HG02588 (cell line): ENCODE results near the gene SUGCT.
A peak's percentile ranks its signal among the peaks of the same experiment; 100 is the strongest.

Experiments
- ATAC-seq: cut with Tn5 transposase; IDR thresholded peaks from one replicate; pipeline ENCODE4 v1.9.1; 2021; ENCODE audit warnings: mild to moderate bottlenecking, moderate library complexity; ENCODE audit not compliant: unreplicated experiment

SUGCT gene

DNA sequence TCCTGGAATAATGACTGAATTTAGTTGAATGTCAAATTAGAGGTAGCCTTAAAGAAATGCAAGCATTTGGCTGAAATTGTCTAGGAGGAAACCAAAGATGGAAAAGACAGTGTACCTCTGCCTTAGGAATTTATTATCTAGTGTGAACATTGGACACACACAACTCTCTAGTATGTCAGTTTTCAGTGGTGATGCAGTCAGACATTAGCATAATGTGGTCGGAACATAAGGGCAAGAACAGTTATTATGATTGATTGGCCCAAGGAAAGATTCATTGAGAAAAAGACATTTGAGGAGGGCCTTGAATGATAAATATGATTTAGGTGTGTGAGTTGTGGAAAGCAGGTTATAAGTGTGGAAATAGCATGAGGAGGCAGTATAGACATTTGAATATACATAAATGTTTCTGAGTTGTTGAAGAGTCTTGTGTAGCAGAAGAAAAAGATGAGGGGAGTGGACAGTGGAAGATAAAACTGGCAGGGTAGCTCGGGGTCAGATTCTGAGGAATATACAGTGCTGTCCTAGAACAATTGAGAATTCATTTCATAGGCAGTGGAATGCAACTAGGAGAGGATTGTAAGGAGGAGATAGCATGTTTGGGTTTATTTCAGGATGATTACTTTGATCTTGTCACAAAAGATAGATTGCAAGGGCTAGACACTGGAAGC is 414.7 kb downstream of the SUGCT start:
- no peak for ATAC-seq

DNA sequence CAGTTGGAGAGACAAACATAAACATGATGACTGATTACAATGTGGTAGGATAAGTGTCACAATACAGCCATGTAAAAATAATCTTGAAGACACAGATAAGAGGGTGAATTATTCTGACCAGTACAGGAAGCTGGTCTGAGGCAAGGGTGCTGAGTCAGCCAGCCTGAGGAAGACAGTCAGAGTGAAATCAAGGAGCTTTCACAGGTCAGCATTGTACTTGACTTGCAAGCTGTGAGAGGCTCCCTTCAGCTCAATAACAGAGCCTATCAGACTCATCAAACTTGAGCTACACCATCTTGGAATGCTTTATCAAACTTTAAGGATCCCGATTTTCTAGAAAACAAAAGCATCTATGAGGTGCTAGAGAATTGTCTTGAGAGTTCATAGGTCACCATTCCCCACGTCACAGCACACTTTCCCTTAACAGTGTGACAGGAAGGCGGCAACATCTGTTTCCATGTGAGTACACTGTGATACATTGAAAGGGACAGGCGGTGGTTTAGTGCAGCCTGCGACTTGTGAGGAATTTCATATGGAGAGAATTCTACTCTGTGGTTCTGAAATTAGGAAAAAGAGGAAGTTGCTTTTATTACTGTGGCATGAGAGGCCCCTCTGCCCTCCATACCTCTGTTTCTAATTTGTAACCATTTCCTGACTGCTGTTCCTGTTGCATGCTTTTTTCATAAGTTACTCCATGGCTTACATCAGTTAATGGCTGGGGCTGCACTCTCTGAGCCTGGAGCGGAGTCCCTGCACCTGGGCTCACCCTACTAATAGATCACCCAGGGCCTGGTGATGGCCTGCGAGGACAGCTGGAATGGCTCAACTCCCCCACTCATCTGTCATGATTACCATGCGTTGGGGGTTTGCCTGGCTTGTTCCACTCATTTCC is 417.1 kb downstream of the SUGCT start:
- peak; percentile 77 for ATAC-seq

DNA sequence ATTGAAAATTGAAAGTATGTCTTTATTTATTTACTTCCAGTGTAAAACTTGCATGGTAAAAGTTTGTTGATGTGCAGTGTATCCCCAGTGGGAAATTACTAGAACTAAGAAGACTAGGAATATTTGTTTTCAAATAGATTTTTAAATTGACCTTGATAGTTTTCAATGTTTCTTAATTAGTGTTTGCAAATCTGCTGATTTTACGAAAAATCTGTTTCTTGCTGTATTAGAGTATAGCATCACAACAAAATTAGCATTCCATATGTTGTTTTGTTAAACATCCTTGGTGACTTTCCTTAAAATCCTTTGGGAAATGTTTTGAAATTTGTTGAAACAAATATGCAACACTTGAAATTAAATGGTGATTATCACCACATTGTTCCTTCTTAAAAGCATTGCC is 425.9 kb downstream of the SUGCT start:
- no peak for ATAC-seq

DNA sequence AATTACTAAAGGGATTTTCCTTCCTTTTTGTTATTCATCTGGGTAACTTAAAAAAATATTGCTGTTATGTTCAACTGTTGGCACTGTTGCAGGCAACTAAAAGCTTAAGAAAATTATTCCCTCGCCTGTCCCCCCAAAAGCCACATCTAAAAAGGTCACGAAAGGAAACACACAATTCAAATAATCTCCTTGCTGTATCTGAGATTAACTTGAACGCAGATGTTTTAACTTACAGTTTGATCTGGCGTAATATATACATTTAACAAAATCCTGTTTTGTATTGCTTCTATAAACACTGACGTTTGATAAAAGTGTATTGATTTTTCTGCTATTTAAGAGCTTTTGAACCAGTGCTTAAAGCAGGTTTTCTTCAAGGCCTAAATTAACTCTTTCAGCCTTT is 432.1 kb downstream of the SUGCT start:
- no peak for ATAC-seq

DNA sequence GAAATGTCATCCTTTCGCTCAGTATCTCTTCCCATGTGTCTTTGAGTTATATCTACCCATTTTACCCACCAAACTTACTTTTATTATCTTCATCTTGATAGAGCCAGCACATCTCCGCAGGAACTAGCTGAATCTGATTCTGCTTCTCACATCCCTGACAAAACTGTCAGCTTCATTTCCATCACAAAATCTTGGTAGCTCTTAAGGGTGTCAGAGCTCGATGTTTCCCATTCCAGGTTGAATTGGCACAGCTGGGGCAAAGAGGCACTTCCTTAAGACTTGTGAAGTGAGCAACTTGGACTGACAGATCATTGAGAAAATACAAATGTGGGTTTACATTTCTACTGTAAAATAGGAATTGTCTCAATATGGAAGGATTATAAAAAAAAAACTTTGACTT is 434.5 kb downstream of the SUGCT start:
- no peak for ATAC-seq

DNA sequence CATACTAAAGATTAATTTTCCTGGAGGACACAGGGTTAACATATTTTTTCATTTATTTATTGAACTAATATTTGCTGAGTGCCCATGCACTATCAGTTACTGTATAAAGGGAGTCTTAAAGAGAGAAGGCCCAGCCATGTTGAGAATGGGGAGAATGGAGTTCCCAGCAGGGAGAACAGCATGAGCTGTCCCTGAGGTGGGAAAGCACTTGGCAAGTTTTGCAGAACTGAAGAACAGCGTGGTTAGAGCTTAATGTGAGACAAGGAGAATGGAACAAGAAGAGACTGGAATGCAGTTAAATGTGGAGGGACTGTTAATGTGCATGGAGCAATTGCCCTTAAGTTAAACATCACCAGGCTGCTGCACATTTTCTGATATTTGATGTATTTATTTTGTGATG is 435.4 kb downstream of the SUGCT start:
- ATAC-seq: no peak

DNA sequence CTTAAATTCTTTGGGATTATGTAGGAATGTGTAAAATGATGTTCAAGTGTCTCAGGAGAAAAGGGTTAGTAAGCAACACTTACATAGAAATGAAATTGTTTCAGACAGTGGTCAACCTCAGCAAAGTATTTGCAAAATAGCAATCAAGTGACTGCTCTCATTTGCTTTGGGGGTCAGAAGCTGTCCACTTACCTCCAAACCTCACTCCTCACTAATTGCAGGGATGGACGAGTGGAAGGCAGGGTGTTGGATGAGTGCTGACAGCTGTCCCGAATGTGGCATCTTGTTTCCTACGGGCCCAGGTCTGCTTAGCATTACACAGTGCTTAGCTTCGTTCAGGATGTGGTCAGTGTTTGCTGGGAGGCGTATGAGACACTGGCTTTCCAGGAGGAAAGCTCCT is 437.0 kb downstream of the SUGCT start:
- no peak for ATAC-seq

DNA sequence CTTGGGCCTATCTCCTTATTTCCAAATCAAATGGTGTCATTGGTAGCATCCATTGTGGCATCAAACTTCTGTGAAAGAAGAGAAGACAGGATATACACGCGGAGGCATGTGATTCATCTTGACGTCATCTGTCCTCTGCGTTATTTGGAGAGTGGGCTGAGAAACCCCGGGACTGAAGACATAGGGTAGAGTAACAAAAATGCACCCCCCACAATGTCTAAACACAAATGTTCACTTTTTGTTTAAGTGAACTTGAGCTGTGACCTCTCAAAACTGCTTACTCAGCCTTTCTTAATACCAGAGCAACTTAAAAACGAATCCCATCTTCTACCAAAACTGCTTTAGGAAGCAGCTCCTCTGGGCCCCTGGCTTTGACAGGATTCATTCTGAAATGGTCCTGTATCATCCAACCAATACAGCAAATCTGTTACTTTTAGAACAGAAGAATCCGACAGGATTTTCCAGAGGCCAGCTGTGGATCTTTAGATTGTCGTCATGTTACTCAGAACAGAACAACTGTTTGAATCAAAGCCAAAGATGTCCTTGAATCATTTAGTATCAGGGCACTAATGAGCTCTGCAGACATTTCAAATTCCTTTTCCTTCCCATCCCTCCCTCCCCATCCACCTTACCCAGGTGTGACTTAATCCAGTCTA is 438.1 kb downstream of the SUGCT start:
- no peak for ATAC-seq

DNA sequence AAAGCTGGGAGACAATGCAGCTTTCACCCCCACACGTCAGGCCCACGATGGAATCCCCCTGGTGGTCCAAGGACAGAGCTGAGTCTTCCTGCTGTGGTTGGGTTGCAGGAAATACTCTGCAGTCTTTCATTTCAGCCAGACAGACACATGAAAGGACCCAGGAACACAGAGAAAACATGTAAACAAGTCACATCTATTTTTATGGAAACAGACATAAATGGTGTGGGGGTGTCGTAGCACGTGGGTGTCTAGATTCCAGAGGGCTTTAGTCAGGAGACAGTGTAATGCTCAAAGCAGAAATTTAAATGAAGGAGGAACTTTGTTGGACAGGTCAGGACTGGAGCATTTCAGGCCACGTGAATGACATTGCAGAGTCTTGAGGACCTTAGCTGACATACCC is 444.6 kb downstream of the SUGCT start:
- ATAC-seq: no peak

DNA sequence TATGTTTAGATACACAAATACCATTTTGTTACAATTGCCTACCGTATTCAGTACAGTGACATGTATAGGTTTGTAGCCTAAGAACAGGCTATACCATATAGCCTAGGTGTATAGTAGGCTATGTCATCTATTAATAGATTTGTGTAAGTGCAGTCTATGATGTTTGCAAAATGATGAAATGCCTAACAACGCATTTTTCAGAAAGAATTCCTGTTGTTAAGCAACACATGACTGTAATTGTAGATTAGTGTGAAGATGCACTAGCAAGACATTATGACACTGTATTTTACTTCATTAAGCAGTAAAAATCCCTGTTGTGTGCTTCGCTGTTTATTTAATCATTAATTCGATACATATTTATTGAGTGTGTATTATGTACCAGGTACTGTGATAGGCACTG is 446.0 kb downstream of the SUGCT start:
- no peak for ATAC-seq

DNA sequence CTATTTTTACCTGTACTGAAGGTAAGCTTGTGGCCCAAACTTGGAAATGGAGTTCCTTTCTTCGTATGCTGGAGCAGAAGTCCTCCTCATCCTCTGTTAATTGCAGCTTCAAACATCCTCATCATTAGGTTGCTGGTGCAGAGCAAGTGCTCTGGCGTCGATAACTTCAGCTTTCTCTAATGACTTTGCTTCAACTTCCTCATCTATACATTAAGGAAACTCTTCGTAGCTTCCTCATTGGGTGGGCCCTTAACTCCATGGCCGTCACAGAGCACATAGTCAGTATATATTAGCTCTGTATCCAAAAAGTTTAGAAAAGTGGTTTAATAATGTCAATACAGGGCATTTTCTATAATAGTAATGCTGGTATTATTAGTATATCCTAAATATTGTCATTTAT is 447.7 kb downstream of the SUGCT start:
- ATAC-seq: no peak

DNA sequence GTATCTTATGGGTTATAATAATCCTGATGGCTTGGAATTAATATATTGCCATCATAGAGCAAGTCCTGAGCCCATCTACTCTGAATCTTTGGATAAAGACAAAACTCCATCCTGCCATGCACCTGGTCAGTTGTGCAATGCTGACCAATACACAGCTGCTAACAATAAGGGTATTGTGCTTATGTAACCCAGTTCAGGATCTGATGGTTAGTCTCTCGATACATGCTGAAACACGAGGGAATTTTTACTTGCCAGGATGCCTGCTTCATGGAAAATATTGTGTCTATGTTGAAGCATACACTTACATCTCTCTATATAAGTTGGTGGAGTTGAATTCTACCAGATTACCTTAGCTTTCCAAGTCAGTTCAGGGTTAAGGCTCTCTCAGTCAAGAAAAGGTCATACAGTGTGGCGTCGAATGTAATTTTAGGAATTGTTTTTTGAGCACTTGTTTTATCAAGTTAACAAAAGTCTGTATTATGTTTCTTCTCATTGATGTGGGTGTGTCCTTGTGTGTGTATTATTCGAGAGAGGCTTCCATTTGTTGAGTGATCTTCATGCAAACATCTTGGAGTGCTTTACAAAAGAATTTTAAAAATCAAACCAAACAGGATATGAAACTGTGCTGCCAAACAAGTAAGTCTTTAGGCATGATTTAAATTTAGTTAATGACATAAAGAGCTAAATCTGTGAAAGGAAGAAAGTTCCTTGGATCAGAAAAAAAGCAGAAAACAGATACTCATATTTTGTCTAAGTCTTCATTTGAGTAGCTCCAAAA is 449.1 kb downstream of the SUGCT start:
- no peak for ATAC-seq

DNA sequence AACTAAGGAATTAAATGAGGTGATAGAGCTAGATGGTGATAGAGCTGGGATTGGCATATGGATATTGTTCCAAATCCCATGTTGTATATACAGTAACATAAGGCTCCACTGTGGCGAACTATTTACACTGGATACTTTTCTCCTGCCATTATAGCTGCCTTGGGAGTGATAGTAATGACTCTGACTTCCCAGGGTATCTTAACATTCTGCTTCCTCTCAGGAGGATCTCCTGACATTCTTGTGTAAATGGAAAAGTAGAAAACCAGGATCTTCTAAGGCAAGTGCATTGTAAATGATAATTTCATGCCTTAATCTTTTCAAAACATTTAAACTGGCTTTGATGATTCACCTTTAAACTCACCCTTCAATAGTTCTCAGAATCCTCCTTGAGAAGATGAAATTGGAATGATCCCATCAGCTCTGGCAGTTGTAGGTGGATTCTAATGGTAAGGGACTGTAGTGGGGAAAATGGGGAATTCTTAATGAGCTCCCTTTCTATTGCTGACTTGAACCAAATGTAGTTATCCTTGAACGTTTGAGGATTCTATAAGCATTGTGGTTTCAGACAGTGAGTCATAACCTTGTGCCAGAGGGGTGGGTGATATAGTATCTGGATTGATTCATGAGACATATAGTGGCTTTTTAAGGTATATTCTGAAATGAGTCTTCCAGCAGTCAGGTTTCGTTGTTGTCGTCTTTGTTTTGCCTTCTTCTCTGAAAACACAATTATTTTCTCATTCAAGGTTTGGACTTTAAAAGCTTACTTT is 450.0 kb downstream of the SUGCT start:
- ATAC-seq: no peak

DNA sequence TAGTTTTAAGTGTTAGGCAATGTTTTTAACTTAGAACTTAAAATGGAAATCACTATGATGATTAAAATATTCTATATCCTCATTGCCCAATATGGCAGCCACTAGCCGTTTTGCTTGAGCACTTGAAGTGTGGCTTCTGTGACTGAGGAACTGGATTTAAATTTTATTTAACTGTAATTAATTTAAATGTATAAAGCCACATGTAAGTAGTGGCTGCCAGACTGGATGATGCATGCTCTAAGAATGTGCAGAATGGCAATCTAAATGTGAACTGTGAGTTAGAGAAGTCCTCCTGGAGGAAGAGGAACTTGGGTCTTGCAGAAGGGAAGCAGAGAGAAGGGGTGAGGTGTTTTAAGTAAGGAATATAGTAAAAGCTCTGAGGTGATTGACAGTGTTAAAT is 451.4 kb downstream of the SUGCT start:
- no peak for ATAC-seq

DNA sequence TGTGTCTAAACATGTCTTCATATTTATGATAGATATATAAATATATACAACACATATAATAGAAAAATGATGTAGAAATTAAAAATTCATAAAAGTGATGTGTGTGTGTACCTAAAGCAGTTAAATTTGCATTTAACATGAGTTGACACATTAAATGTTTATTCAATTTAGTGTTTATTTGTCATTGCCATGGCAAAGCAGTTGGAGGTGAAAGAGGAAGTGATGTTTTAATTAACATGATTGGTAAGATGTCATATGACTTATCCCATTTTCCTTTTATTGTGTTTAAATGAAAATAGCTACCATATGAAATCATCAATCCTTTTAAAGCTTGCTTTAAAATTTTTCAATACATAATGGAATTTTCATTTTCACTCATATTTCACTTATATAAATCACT is 452.6 kb downstream of the SUGCT start:
- ATAC-seq: no peak

DNA sequence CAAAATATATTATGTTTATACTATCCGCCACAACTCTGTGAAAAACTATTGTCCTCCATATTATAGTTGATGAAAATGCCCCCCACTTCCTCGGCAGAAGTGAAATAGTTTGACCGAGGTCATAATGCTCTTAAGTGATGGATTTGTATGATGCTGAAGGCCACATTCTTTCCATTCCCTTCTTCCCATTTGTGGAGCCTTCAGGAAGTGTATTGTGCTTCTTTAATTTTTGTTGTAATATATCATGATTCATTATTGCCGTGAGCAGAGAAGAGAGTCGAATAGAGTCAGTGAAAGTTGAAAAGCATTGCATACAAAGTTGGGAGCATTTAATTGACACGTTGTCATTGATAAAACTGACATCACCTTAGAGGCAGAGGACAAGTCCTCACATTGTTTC is 460.3 kb downstream of the SUGCT start:
- no peak for ATAC-seq

DNA sequence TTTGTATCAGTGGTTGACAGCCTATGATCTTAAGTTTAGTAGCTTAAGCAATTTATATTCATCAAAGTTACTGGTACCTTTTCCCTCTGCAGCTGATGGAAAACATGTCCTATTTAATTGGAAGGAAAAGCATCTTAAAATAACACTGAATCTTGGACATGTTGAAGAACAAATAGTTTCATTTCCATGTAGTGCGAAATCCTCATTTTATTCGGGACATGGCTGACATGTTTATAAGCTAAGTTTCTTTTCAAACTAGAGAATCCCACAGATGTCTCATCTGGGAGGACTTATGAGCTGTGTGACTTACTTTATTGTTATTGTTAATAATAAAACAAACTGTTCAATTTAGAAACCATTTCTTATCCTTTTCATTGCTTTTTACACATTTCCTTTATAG is 461.0 kb downstream of the SUGCT start:
- no peak for ATAC-seq

DNA sequence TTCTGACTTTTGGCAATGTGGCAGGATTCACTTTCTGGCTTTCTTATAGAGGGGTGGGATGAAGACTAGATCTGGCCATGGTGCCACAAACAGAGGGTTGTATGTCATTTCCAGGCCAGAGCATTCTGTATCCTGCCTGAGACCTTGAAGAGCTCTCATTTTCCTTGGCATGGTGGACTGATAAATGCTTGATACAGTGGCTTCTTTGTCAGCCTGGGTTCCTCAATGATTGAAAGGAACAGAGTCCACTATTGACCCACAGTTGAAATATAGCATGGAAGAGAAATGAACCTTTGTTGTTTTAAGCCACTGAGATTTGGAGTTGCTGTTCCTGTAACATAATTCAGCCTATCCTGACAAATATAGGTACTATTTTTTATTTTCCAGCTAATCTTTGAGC is 462.7 kb downstream of the SUGCT start:
- ATAC-seq: no peak

DNA sequence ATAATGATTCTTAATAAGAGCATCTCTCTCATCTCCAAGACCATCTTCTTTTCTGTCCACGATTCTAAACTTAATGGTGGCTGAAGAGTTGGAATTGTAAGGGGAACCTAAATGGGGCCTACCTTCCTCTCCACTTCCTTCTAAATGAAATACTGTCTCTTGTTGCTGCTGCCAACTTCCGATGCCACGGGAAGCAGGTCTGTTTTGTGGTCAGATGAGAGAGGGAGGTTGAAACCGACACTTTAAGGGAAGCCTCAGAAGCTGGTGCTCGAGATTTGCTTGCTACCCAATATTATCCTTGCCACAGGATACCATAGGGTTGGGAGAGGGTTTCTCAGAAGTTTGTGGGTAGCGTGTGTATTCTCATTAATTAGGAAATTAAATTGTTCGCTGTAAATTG is 464.1 kb downstream of the SUGCT start:
- no peak for ATAC-seq

DNA sequence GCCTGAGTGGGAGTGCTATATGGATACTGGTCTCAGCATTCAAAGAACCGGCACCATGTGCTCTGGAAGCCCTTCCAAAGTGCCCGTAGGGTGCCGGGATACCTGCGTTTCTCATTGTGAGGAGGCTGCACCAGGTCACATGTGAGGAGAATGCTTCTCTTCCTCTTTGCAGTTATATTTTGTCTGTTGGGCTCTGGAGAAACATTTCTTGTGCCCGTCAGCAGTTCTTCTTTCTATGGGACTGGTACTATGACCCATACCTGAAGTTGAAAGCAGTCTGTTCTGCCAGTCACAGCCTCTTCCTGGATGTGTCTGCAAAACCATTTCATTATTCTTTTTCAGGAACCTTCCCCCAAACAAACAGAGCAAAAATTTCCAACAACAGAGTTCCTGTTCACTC is 465.0 kb downstream of the SUGCT start:
- ATAC-seq: no peak
